Activated effector memory CD4-positive, alpha-beta T cell treated with Interleukin-2 at 50 U/mL for 16 hours (primary cell): ENCODE measurements around the gene RABGAP1L.
"Not testable (repeated sequence)": the region's sequence is repeated elsewhere in the genome, so short reads cannot be mapped to it uniquely, and the experiment has no call there.

Source experiments
- DNase-seq: peaks from one replicate; pipeline ENCODE4 v3.0.0-alpha.2; 2020

The RABGAP1L gene

DNA sequence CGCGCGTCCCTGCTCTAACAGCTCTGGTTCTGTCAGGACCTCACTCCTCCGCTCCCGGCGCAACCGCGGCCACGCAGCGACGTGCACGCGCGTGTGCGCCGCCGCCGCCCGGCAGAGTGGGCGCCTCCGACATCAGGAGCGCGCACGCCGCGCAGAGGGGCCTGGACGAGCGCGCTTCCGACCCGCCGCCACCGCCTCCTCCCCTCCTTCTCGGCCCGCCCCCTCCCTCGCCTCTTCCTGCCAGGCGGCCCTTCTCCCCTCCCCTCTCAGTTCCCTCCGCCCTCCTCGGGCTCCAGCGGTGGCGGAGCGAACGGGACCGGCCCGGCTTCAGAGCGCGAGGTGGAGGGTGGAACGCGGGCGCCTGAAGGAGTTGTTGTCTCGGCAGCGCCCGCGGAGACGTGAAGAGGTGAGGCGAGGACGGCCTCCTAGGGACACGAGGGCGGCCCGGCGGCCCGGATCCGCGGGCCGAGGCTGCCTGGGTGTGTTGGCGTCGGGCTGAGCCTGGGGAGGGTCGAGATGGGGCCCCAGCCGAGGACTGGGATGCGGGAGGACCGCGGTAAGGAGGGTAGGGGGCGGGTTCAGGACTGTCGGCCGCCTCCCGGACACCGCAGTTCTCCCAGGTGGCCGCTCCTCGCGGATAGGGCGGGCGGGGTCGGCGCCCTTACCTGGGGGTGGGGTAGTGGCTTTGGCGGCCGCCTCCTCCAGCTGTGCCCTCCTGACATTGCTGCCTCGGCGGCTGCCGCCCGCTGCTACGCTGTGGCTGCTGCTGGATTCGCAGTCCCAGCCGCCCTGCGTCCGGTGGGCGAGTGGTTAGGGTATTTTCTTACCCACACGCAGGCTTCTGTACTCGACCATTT, at the start of gene RABGAP1L:
Gene RABGAP1L, plus strand, starts transcription at position 269 of the 857 bp plus-strand sequence.
- peak; percentile 93 for DNase-seq

DNA sequence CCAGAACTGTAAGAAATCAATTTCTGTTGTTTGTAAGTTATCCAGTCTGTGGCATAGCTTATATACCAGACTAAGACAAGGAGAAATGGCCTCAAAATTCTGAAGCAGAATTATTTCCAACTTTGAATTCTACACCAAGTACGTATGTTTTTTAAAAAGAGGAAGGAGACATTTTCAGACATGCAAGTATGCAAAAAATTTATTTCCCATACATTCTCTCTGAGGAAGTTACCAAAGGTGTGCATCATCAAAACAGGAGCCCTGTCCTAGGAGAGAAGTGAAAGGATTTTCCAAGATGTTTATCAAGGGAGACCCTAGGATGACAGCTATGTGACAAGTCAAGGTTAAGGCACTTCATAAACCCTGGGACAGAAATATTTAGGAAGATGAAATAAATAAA, 49.3 kb upstream of the RABGAP1L start:
- DNase-seq: no peak

DNA sequence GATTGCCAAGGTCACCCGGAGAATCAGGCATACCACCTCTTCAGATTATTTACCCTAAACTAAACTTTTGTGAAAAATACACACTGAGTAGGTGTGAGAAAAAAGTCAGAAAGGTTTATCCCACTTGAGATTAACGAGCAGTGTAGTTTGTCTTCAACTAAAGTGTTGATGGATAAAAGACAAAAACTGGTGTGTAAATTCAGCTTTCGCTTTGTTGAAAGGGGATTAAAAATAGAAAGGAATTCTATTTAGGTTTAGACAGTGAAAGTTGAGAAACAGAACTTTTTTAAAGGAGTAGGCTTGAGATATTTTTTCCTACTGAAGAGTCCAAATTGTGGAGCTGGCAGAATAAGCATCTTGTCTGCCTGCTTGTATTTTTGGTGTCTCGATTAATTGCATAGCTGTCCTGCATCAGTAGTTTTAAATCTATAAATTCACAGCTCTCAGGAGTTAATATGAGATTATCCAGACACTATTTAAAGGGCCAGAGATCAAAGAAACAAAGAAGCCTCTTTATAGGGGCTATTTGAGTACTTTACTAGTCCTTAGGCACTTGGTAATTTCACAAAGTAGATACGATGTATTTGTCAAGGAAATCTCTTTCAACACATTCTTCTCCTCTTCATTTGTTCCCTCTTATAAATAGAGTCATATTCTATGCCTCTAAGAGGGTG, 46.7 kb upstream of the RABGAP1L start:
- no peak for DNase-seq

DNA sequence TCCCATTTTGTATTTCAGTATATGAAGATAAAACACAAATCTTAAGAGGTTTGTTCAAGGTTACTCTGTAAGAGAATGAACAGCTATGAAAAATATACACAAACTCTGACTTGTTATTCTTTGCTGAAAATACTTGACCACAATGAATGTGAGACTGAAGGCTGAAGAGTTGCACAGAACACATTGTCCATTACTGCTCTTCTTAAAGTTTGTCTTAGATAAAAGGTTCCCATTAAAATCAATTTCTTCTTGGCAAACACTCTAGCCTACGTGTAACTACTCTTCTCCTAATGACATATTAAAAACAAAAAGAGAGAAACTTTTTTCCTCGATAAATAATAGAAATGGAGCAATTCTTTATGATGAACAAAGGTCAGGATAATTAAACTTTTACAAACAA, 45.2 kb upstream of the RABGAP1L start:
- DNase-seq: no peak

DNA sequence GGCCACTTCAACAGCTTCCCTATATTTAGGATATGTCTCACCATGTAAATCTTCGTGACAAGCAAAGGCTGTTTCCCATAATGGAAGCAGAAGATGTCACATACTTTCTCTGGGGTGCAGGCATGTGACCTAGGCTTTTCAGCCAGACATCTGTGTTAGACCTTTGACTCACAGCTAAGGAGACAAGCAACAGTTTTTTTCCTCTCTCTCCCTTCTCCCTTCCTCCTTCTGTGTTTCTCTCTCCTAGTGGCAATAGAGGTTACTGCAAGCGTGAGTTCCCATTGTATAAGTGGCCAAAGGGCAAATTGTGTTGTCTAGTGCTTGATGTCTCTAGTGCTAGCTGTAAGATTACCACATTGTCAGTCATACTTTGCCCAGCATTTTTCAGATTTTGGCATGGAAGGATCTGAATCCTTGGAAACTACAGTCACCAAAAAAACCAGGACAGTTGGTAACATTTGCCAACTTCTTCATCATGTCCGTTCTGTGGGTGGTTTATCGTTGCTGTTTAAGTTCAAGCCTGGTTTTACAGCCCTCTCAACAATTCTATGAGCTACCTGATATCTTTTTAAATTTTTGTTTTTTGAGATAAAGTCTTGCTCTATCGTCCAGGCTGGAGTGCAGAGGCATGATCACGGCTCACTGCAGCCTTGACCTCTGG, 44.4 kb upstream of the RABGAP1L start:
- no peak for DNase-seq

DNA sequence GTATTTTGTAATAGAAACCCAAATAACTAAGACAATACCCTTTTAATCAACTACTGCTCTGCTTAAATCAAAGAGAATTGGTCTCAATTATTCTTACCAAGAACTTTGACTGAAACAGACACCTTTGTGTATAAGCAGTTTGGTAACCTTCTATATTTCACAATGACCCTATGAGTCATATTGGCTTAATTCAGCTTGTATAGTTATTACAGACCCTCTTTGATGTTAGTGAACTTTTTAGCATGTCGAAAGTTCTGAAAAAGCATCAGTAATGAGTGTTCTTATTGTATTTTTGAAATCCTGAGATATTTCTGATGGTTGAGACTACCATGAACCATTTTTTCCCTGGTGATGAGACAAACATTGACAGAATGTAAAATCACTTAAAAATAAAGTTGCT, 43.3 kb upstream of the RABGAP1L start:
- no peak for DNase-seq

DNA sequence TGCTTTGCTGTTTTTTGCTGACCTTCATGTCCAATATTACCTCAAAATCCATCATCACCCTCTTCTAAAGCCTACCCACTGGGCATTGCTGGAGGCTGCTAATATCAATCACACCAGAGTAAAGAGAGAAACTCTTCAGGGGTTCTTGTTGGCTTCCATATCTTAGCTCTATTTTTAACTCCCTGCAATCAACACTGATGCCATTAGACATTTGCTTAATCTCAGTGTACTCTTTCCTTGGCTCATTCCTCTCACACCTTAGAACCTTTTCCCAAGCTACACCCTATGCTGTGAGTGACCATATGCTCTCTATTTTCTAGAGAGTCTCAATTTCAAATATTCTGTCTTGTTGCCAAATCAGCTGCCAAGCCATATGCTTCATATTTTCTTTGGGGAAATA, 40.6 kb upstream of the RABGAP1L start:
- DNase-seq: no peak

DNA sequence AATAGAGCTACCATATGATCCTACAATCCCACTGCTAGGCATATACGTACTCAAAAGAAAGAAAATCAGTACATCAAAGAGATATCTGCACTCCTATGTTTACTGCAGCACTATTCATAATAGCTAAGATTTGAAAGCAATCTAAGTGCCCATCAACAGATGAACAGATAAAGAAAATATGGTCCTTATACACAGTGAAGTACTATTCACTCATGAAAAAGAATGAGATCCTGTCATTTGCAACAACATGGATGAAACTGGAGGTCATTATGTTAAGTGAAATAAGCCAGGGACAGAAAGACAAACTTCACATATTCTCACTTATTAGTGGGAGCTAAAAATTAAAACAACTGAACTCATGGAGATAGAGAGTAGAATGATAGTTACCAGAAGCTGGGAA, 37.0 kb upstream of the RABGAP1L start:
- DNase-seq: not testable (repeated sequence)

DNA sequence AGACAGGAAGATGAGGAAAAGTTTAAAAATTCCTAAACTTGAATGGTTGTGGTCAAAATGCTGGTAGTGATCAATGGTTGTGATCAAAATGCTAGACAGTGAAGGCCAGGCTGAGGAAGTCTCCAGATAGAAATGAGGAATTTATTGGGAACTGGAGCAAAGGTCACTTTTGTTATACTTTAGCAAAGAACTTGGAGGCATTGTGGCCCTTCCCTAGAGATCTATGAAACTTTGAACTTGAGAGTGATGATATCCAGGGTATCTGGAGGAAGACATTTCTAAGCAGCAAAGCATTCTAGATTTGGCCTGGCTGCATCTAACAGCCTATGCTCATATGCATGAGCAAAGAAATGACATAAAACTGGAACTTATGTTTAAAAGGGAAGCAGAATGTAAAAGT, 35.5 kb upstream of the RABGAP1L start:
- no peak for DNase-seq

DNA sequence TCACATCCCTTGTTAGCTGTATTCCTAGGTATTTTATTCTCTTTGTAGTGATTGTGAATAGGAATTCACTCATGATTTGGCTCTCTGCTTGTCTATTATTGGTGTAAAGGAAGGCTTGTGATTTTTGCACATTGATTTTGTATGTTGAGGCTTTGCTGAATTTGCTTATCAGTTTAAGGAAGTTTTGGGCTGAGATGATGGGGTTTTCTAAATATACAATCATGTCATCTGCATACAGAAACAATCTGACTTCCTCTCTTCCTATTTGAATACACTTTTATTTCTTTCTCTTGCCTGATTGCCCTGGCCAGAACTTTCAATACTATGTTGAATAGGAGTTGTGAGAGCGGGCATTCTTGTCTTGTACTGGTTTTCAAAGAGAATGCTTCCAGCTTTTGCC, 32.1 kb upstream of the RABGAP1L start:
- not testable (repeated sequence) for DNase-seq

DNA sequence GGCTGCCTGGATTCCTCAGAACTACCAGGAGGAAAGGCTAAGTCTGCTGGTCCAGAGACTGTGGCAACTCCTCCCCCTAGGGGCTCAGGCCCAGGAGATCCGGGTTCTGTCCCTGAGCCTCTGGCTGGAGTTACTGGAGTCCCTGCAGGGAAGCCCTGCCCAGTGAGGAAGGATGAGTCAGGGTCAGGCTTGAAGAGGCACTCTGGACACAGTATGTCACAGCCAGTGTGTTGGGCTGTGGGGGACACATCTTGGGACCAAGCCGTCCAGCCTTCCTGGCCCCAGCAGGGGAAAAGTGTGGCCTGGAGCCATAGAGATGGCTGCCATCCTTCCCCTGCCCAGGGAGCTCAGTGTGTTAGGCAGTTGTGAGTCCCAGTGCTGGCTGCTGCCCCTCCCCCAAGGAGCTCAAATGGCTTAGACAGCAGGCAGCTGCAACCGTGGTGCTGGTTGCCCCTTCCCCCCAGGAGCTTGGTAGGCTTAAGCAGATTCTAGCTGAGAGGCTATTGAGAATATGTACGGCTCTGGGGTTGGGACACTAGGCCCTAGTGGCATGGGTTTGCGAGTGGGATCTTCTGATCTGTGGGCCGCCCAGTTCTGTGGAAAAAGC, 28.2 kb upstream of the RABGAP1L start:
- no peak for DNase-seq

DNA sequence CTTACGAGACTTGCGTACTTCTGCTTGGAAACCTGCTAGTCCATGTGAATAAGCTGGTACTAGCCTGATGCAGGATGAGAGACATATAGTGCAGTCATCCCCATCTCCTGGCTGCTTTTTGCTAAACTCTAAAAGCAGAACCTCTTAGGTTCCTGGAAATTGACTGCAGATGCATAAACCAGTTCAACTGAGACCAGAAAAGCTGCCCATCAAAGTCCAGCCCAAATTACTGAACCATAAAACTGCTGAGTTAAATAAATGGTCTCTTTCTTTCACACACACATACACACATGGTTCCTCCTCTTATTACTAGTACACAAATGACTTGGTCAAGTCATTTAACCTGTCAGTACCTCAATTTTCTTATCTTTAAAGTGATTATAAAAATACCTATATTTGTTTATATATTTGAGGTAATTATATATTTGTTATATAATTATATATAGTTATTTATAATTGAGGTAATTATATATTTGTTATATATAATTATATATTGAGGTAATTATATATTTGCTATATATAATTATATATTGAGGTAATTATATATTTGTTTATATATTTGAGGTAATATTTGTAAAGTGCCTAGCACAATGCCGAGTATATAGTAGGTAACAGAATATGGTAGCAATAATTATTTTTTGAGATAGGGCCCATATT, 25.2 kb upstream of the RABGAP1L start:
- DNase-seq: no peak

DNA sequence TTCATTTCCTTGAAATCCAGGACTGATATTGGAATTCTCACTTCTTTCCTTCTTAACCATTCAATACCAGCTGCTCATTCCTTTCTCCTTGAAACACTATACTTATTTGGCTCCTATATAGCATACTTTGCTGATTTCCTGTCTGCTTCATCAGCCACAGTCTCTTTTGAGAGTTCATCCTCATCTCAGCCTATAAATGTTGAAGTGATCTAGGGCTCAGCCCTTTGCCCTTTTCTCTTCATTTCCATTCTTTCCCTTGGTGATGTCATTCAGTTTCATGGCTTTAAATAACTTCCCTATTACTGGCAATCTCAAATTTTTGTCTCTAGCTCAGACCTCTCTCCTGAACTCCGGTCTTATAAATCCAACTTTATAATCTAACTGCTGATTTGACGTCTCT, 24.1 kb upstream of the RABGAP1L start:
- no peak for DNase-seq

DNA sequence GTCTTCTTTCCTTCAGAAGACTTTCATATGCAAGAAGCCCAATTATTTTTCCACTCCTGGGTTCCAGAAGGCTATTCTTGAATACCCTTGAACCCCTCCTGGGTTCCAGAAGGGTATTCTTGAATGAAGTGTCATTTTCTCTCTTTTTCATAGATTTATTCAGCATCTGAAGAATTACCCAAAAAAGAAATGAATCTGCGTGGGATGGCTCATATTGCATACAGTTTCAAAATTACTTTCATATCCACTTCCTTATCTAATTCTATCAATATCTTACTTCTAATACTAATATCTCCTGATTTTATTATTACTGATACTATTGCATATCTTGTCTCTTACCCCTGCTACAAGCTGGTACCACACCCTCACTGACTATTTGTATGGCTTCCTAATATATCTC, 22.6 kb upstream of the RABGAP1L start:
- no peak for DNase-seq

DNA sequence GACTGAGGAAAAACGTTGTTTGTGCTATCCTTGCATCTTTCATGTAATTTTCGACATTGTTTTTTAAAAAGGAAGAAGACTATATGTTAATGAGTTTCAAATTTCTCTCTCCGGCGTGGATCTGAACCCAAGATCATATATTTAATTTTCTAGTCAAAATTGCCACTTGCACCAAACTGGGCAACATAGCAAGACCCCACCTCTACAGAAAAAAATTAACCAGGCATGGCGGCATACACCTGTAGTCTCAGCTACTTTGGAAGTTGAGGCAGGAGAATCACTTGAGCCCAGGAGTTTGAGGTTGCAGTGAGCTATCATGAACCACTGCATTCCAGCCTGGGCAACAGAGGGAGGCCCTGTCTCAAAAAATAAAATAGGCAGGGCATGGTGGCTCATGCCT, 16.5 kb upstream of the RABGAP1L start:
- no peak for DNase-seq

DNA sequence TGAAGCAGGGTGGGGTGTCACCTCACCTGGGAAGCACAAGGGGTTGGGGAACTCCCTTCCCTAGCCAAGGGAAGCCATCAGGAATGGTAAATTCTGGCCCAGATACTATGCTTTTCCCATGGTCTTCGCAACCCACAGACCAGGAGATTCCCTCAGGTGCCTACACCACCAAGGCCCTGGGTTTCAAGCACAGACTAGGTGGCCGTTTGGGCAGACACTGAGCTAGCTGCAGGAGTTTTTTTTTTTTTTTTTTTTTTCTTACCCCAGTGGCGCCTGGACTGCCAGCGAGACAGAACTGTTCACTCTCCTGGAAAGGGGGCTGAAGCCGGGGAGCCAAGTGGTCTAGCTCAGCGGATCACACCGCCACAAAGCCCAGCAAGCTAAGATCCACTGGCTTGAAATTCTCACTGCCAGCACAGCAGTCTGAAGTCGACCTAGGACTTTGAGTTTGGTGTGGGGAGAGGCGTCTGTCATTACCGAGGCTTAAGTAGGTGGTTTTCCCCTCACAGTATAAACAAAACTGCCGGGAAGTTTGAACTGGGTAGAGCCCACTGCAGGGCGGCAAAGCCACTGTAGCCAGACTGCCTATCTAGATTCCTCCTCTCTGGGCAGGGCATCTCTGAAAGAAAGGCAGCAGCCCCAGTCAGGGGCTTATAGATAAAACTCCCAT, 15.5 kb upstream of the RABGAP1L start:
- not testable (repeated sequence) for DNase-seq

DNA sequence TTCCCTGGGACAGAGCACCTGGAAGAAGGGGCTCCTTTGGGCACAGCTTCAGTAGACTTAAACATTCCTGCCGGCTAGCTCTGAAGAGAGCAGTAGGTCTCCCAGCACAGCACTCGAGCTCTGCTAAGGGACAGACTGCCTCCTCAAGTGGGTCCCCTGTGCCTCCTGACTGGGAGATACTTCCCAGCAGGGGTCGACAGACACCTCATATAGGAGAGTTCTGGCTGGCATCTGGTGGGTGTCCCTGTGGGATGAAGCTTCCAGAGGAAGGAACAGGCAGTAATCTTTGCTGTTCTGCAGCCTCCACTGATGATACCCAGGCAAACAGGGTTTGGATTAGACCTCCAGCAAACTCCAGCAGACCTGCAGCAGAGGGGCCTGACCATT, 14.9 kb upstream of the RABGAP1L start:
- DNase-seq: not testable (repeated sequence)

DNA sequence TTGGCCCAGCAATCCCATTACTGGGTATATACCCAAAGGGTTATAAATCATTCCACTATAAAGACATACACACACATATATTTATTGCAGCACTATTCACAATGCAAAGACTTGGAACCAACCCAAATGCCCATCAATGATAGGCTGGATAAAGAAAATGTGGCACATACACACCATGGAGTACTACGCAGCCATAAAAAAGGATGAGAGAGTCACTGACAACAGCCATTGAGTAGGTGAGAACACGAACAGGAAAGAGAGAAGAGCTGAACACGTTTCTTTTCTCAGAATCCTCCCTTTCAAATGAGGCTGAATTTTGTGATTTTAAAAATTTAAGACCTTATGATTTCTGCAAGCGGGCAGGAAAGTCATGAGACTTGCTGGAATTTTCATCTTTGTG, 10.1 kb upstream of the RABGAP1L start:
- DNase-seq: no peak

DNA sequence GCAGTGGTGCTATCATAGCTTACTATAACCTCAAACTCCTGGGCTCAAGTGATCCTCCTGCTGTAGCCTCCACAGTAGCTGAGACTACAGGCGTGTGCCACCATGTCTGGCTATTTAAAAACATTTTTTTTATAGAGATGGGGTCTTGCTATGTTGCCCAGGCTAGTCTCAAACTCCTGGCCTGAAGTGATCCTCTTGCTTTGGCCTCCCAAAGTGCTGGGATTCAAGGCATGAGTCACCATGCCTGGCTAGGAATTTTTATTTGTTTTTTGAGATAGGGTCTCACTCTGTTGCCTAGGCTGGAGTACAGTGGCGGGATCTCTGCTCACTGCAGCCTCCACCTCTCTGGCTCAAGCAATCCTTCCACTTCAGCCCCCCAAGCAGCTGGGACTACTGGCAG, 8.8 kb upstream of the RABGAP1L start:
- no peak for DNase-seq

DNA sequence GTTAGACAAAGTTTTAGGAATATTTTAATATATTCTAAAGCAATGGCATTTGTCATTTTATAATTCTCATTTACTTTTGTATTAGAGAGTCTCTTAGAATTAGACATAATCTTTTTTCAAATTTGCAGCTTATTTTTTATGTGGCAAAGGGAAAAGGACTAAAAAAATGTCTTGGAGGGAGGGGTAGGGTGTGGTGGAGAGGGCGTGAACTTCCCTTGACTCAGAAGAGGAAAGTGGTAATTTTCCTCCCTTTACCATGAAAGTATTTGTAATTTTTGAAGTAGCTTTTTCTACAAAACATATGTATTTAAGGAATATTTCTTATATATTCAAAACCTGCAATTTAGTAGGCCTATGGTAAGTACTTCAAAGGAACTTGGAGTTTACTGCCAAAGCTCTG, 6.9 kb upstream of the RABGAP1L start:
- no peak for DNase-seq

DNA sequence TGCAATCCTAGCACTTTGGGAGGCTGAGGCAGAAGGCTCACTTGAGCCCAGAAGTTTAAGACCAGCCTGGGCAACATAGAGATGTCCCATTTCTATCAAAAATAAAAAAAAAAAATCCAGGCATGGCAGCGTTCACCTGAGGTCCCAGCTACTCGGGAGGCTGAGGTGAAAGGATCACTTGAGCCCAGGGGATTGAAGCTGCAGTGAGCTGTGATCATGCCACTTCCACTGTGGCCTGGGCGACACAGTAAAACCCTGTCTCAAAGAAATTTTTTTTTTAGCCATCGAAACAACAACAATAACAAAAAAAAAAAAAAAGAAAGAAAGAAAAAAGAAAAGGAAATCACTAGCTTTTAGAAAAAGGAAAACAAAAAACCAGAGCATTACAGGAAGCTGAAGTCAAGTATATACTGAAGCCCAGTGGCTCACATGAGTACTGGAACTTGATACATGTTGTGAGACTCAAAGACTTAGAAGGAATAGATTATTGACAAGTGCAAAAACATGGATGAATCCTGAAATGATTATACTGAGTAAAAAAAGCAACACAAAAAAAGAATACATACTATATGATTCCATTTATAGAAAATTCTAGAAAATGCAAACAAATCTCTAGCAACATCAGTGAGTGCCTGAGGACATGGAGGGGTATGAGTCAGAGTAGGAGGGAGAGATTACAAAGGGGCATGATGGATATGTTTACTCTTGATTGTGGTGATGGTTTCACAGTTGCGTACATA, 6.1 kb upstream of the RABGAP1L start:
- DNase-seq: no peak

DNA sequence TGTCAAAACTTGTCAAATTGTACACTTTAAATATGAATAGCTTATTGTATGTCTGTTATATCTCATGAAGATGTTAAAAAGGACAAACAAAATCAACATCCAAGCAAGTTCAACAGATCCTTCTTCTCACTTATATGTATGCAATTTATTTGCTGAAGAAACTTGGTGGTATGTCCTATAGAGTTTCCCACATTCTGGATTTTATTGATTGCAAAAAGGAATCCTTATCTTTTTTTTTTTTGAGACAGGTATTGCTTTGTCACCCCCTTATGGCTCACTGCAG, 5.6 kb upstream of the RABGAP1L start:
- DNase-seq: no peak
